ENCODE measurements around the gene SPO11. TPM values are rescaled to one million over a fixed set of nuclear protein-coding genes. Genes with fewer than 3 reads are reported as not detected.

Gene SPO11
- total RNA-seq, 4 donors from 2014 or later, result not detected

GRCh38 chr20:57382516-57382915 lies 52.9 kb downstream of the SPO11 start:
- TF ChIP-seq CTCF (IDR thresholded peaks at IDR 0.05) (no peak), POLR2A (IDR thresholded peaks at IDR 0.05) (no peak)
- WGBS, 2 donors, result 90 to 91% methylated on average over 5 of the region's 5 CpGs
- intact Hi-C loops (cut with DNase I), result loop anchor here (5.0 to 10.0 kb wide), 4 partner anchors 115 to 1832 kb away; no protein-coding TSS in a partner anchor
- H3K9me3 ChIP-seq, result no peaks in the 10 kb centered on the region
- H3K36me3 ChIP-seq, result peaks cover 4 to 12% of the 10 kb centered on the region in 2 donors
- no peak overlapping the region for H3K27ac ChIP-seq
- no peaks in the 10 kb centered on the region for H3K4me1 ChIP-seq
- no peak overlapping the region for H3K4me3 ChIP-seq (replicated peaks in 1 of 3)
- H3K27me3 ChIP-seq, result no peaks in the 10 kb centered on the region
- no peak for DNase-seq

- no peaks in the 10 kb centered on the region for H3K9me3 ChIP-seq
- peaks cover 0 to under 1% of the 10 kb centered on the region in 2 donors for H3K36me3 ChIP-seq
- intact Hi-C loops (cut with DNase I), result loop anchor here (5.0 to 10.0 kb wide), 4 partner anchors 114 to 1831 kb away; no protein-coding TSS in a partner anchor
- no peaks in the 10 kb centered on the region for H3K27me3 ChIP-seq
- H3K27ac ChIP-seq, result no peak overlapping the region
- WGBS, 2 donors, result 92% methylated on average over 20 of the region's 20 CpGs
- TF ChIP-seq CTCF (IDR thresholded peaks at IDR 0.05) (no peak), POLR2A (IDR thresholded peaks at IDR 0.05) (no peak)
- no peak overlapping the region for H3K4me3 ChIP-seq (replicated peaks in 1 of 3)
- H3K4me1 ChIP-seq, result no peaks in the 10 kb centered on the region
- peak in 1 of 2 donors; percentile 1 for DNase-seq
Measured at GRCh38 chr20:57383447-57384347, 54.1 kb downstream of the SPO11 start.

- WGBS, 2 donors, result 91 to 96% methylated on average over 8 of the region's 8 CpGs
- H3K36me3 ChIP-seq, result no peaks in the 10 kb centered on the region
- no peaks in the 10 kb centered on the region for H3K27me3 ChIP-seq
- H3K4me1 ChIP-seq, result peaks cover 0 to 6% of the 10 kb centered on the region in 2 donors
- no peak overlapping the region for H3K4me3 ChIP-seq (replicated peaks in 1 of 3)
- no peak overlapping the region for H3K27ac ChIP-seq
- H3K9me3 ChIP-seq, result no peaks in the 10 kb centered on the region
- no peak for DNase-seq
- TF ChIP-seq POLR2A (IDR thresholded peaks at IDR 0.05) (no peak), CTCF (IDR thresholded peaks at IDR 0.05) (no peak)
- intact Hi-C loops (cut with DNase I), result loop anchor here (5.0 to 10.0 kb wide), 4 partner anchors 113 to 1830 kb away; no protein-coding TSS in a partner anchor
Measured at GRCh38 chr20:57384486-57384885, 54.9 kb downstream of the SPO11 start.

GRCh38 chr20:57384953-57385761 lies 55.6 kb downstream of the SPO11 start:
- H3K27me3 ChIP-seq, result no peaks in the 10 kb centered on the region
- H3K4me3 ChIP-seq (replicated peaks in 1 of 3), result no peak overlapping the region
- H3K9me3 ChIP-seq, result no peaks in the 10 kb centered on the region
- TF ChIP-seq CTCF (IDR thresholded peaks at IDR 0.05) (no peak), POLR2A (IDR thresholded peaks at IDR 0.05) (no peak)
- peaks cover 0 to 12% of the 10 kb centered on the region in 2 donors for H3K4me1 ChIP-seq
- H3K27ac ChIP-seq, result no peak overlapping the region
- intact Hi-C loops (cut with DNase I), result loop anchor here (5.0 to 10.0 kb wide), 4 partner anchors 112 to 1830 kb away; no protein-coding TSS in a partner anchor
- WGBS, 2 donors, result 85 to 91% methylated on average over 11 to 26 of the region's 29 CpGs
- DNase-seq, result peak in 1 of 2 donors; percentile 2
- no peaks in the 10 kb centered on the region for H3K36me3 ChIP-seq
